ENCODE results near the gene ATG10. TPM values are rescaled to one million over a fixed set of nuclear protein-coding genes. Genes with fewer than 3 reads are reported as not detected.
"Not testable (repeated sequence)": the region's sequence is repeated elsewhere in the genome, so short reads cannot be mapped to it uniquely, and the experiment has no call there.

ATG10 gene
- total and polyA plus RNA-seq, 2 experiments from 2014 or later, result 12.5 to 17.7 TPM

GRCh38 chr5:82265047-82265446, 293.2 kb downstream of the ATG10 start (continued):
- TF ChIP-seq, protein P1, sequence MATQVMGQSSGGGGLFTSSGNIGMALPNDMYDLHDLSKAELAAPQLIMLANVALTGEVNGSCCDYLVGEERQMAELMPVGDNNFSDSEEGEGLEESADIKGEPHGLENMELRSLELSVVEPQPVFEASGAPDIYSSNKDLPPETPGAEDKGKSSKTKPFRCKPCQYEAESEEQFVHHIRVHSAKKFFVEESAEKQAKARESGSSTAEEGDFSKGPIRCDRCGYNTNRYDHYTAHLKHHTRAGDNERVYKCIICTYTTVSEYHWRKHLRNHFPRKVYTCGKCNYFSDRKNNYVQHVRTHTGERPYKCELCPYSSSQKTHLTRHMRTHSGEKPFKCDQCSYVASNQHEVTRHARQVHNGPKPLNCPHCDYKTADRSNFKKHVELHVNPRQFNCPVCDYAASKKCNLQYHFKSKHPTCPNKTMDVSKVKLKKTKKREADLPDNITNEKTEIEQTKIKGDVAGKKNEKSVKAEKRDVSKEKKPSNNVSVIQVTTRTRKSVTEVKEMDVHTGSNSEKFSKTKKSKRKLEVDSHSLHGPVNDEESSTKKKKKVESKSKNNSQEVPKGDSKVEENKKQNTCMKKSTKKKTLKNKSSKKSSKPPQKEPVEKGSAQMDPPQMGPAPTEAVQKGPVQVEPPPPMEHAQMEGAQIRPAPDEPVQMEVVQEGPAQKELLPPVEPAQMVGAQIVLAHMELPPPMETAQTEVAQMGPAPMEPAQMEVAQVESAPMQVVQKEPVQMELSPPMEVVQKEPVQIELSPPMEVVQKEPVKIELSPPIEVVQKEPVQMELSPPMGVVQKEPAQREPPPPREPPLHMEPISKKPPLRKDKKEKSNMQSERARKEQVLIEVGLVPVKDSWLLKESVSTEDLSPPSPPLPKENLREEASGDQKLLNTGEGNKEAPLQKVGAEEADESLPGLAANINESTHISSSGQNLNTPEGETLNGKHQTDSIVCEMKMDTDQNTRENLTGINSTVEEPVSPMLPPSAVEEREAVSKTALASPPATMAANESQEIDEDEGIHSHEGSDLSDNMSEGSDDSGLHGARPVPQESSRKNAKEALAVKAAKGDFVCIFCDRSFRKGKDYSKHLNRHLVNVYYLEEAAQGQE (IDR thresholded peaks at IDR 0.05; ENCODE audit: unreplicated experiment), result no peak

- peaks cover 15% of the 10 kb centered on the region for H3K4me1 ChIP-seq (ENCODE audit: insufficient read depth)
- H3K4me2 ChIP-seq; ATAC-seq; H3K4me3 ChIP-seq; H3K79me2 ChIP-seq (replicated peaks; ENCODE audit: insufficient read depth); H2AFZ ChIP-seq; H3K27me3 ChIP-seq (ENCODE audit: insufficient read depth); H3K36me3 ChIP-seq (ENCODE audit: insufficient read depth); H3K9me2 ChIP-seq (ENCODE audit: insufficient read depth); H3F3A ChIP-seq (replicated peaks; ENCODE audit: low read depth); DNase-seq (ENCODE audit: low spot score); H3K9me3 Mint-ChIP-seq; H3K4me3 Mint-ChIP-seq; H4K20me1 ChIP-seq (replicated peaks; ENCODE audit: insufficient read depth); H3K27ac ChIP-seq (ENCODE audit: low read depth); H3K27me3 Mint-ChIP-seq (ENCODE audit: insufficient read depth, low read depth, poor library complexity); H3K27ac Mint-ChIP-seq: not testable (repeated sequence)
- Mint-ChIP-seq H3K36me3 (ENCODE audit: low read depth) (peaks cover 33% of the 10 kb centered on the region; the same call in 2 of the 3 replicates), H3K4me1 (peaks cover 19% of the 10 kb centered on the region)
These were observed 295.6 kb downstream of the ATG10 start for GRCh38 chr5:82267297-82267933.

DNA sequence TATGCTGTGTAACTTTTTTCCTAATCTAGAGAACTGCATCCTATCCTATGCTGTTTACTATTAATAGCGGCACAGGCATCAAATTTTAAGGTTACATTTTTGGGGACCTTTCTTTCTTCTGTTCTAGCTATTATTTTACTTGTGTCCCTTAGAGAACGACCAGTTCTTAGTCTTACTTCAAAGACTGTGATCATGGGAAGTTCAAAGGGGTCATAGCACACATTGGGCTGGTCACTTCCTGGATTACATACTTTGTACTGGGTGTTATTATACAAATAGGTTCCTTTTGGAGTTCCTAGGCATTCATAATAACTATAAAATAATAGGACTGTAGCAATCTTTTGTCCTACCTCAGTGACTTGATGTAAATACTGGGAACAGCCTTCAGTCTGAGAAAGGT, 297.5 kb downstream of the ATG10 start:
- not testable (repeated sequence) for DNase-seq (ENCODE audit: low spot score); H3K27ac ChIP-seq (ENCODE audit: low read depth); H3K4me3 ChIP-seq; H3K27me3 Mint-ChIP-seq (ENCODE audit: insufficient read depth, low read depth, poor library complexity); H4K20me1 ChIP-seq (replicated peaks; ENCODE audit: insufficient read depth); H3K27me3 ChIP-seq (ENCODE audit: insufficient read depth); H3K9me2 ChIP-seq (ENCODE audit: insufficient read depth); H3K79me2 ChIP-seq (replicated peaks; ENCODE audit: insufficient read depth); H3K36me3 ChIP-seq (ENCODE audit: insufficient read depth); H3K9me3 Mint-ChIP-seq; H2AFZ ChIP-seq; H3K4me3 Mint-ChIP-seq; H3K27ac Mint-ChIP-seq; ATAC-seq; H3K4me2 ChIP-seq; H3F3A ChIP-seq (replicated peaks; ENCODE audit: low read depth)
- Mint-ChIP-seq H3K36me3 (ENCODE audit: low read depth) (peaks cover 50% of the 10 kb centered on the region; the same call in 2 of the 3 replicates), H3K4me1 (peaks cover 32% of the 10 kb centered on the region)
- H3K4me1 ChIP-seq (ENCODE audit: insufficient read depth), result peaks cover 16% of the 10 kb centered on the region

- not testable (repeated sequence) for H3K27me3 ChIP-seq (ENCODE audit: insufficient read depth); H3K9me3 Mint-ChIP-seq; H3K4me3 ChIP-seq; H2AFZ ChIP-seq; H4K20me1 ChIP-seq (replicated peaks; ENCODE audit: insufficient read depth); H3K4me3 Mint-ChIP-seq; H3K4me2 ChIP-seq; H3K9me2 ChIP-seq (ENCODE audit: insufficient read depth)
- Mint-ChIP-seq H3K4me1 (peaks cover 54% of the 10 kb centered on the region), H3K27ac (peak overlapping the region; percentile 92), H3K36me3 (ENCODE audit: low read depth) (peaks cover 76% of the 10 kb centered on the region), H3K27me3 (ENCODE audit: insufficient read depth, low read depth, poor library complexity) (peaks cover 20% of the 10 kb centered on the region)
- peak; percentile 53 for DNase-seq (ENCODE audit: low spot score)
- H3K36me3 ChIP-seq (ENCODE audit: insufficient read depth), result peaks cover 29% of the 10 kb centered on the region
- peak; percentile 36 for ATAC-seq
- peaks cover 19% of the 10 kb centered on the region for H3K79me2 ChIP-seq (replicated peaks; ENCODE audit: insufficient read depth)
- H3K27ac ChIP-seq (ENCODE audit: low read depth), result peak overlapping the region; percentile 90
- H3K4me1 ChIP-seq (ENCODE audit: insufficient read depth), result peaks cover 37% of the 10 kb centered on the region
- H3F3A ChIP-seq (replicated peaks; ENCODE audit: low read depth), result peaks cover 27% of the 10 kb centered on the region
These were observed 300.9 kb downstream of the ATG10 start for GRCh38 chr5:82272571-82273356.

- H3K9me2 ChIP-seq (ENCODE audit: insufficient read depth); DNase-seq (ENCODE audit: low spot score); H3K4me3 Mint-ChIP-seq; H2AFZ ChIP-seq; H4K20me1 ChIP-seq (replicated peaks; ENCODE audit: insufficient read depth); H3K4me3 ChIP-seq; H3K4me2 ChIP-seq; H3K9me3 Mint-ChIP-seq; H3K27me3 ChIP-seq (ENCODE audit: insufficient read depth); ATAC-seq: not testable (repeated sequence)
- H3K79me2 ChIP-seq (replicated peaks; ENCODE audit: insufficient read depth), result peaks cover 22% of the 10 kb centered on the region
- Mint-ChIP-seq H3K36me3 (ENCODE audit: low read depth) (peaks cover 76% of the 10 kb centered on the region), H3K27me3 (ENCODE audit: insufficient read depth, low read depth, poor library complexity) (peaks cover 24% of the 10 kb centered on the region), H3K27ac (peak overlapping the region; percentile 92), H3K4me1 (peaks cover 54% of the 10 kb centered on the region)
- H3K27ac ChIP-seq (ENCODE audit: low read depth), result peak overlapping the region; percentile 90
- H3F3A ChIP-seq (replicated peaks; ENCODE audit: low read depth), result peaks cover 27% of the 10 kb centered on the region
- peaks cover 29% of the 10 kb centered on the region for H3K36me3 ChIP-seq (ENCODE audit: insufficient read depth)
- H3K4me1 ChIP-seq (ENCODE audit: insufficient read depth), result peaks cover 37% of the 10 kb centered on the region
These were observed 301.6 kb downstream of the ATG10 start for GRCh38 chr5:82273426-82273825.
